Sigmoid colon (tissue), 3 donors: Measurements from ENCODE around the gene LMBR1L.

ENCODE experiments used
- CTCF ChIP-seq, 4 experiments: fragments of 450-650 bp in 3 of 4; fragments of 200-600 bp in 1 of 4; IDR thresholded peaks; one replicate each; pipeline ENCODE4 v1.5.1; 2016 to 2019; ENCODE audit warnings: antibody characterized with exemption in 4 of 4, mild to moderate bottlenecking in 3 of 4, moderate library complexity in 2 of 4
- POLR2A ChIP-seq, 2 donors: fragments of 450-650 bp; IDR thresholded peaks; one replicate each; pipeline ENCODE4 v1.6.1; 2016; ENCODE audit warnings: antibody characterized with exemption in 2 of 2, mild to moderate bottlenecking in 2 of 2, moderate library complexity in 2 of 2

DNA sequence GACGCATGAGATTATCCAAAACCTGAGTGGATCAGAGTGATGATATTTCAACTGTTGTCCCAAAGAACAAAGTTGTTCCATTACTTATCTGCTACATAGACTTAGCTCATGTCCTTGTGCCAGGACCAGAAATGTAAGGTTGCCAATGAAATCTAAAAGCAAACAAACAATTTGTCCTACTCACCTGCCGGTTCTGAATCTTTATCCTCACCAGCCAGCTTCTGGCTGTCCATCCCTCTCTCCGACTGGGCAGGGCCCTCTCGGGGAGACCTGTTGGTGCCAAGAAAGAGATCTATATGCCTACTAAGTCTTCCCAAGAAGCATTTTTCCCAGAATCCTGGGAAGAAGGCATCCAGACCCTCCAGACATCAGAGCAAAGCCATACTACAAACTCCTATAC is 55.6 kb downstream of the LMBR1L start:
- TF ChIP-seq CTCF (IDR thresholded peaks at IDR 0.05): no peak
- TF ChIP-seq POLR2A (IDR thresholded peaks at IDR 0.05): no peak
